ENCODE measurements around the gene SORBS1. TPM values are rescaled to one million over a fixed set of nuclear protein-coding genes. Genes with fewer than 3 reads are reported as not detected.

The SORBS1 gene
- total and polyA plus RNA-seq, 2 donors (not counting 3 experiments of a cell fraction or from before 2014, with no cell fraction given) = 2.0 to 7.9 TPM

DNA sequence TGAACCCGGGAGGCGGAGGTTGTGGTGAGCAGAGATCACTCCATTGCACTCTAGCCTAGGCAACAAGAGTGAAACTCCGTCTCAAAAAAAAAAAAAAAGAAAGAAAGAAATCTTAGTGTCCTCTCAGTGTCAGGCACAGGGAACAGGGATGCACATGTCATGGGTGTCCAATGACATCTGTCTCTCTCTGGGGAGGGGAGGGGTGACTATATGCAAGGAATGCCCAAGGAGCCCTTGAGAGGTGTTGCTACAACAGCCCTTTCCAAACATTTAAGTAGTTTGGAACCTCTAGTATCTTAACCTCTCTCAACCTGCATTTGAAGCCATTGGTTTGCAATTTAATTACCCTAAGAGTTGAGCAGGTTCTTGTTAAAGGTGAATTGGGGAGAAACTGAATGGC, 299.2 kb downstream of the SORBS1 start:
- Histone ChIP-seq H3K9ac (replicated peaks; ENCODE audit: extremely low read depth, insufficient read depth, low read length) (no peak overlapping the region), H3K27ac (ENCODE audit: insufficient read depth, low read depth, low read length) (no peak overlapping the region), H3K79me2 (ENCODE audit: control insufficient read depth, insufficient read depth, low read length) (no peaks in the 10 kb centered on the region), H2AFZ (ENCODE audit: low read depth, low read length) (no peak overlapping the region), H3K4me3 (replicated peaks in 1 of 3; ENCODE audit: insufficient read depth in 1 of 3, low read depth in 1 of 3, low read length in 3 of 3) (no peak overlapping the region), H3K9me3 (replicated peaks; ENCODE audit: control insufficient read depth, insufficient read depth, low read length) (no peaks in the 10 kb centered on the region), H3K4me1 (ENCODE audit: control insufficient read depth, extremely low read depth, insufficient read depth, low read length) (peaks cover 16% of the 10 kb centered on the region), H4K20me1 (replicated peaks; ENCODE audit: control insufficient read depth, extremely low read depth, insufficient read depth, low read length) (no peaks in the 10 kb centered on the region), H3K9me1 (replicated peaks; ENCODE audit: control insufficient read depth, extremely low read depth, insufficient read depth, low read length) (no peaks in the 10 kb centered on the region), H3K4me2 (ENCODE audit: insufficient read depth, low read length) (no peak overlapping the region), H3K27me3 (ENCODE audit: control insufficient read depth in 2 of 2, insufficient read depth in 2 of 2, low read length in 2 of 2) (no peaks in the 10 kb centered on the region), H3K36me3 (ENCODE audit: control insufficient read depth in 2 of 2, extremely low read depth in 1 of 2, insufficient read depth in 2 of 2, low read length in 2 of 2) (peaks cover 0 to 10% of the 10 kb centered on the region in 2 experiments)
- FAIRE-seq (no peak), DNase-seq (ENCODE audit: low read depth, low spot score) (no peak)
- intact Hi-C loops (cut with micrococcal nuclease) (no loop called here), dilution Hi-C loops (cut with MboI; ENCODE audit: extremely low pct_ligation_motif_present, low sequenced_read_pairs) (no loop called here)
- POLR2A ChIA-PET = no interaction called here
- no TSS peak for BruUV-seq (replicated peaks)
- no peak for TF ChIP-seq FOS (IDR thresholded peaks at IDR 0.05; ENCODE audit: borderline replicate concordance, insufficient read depth, low read length)
- no peak for TF ChIP-seq POLR2AphosphoS5 (IDR thresholded peaks at IDR 0.05; ENCODE audit: insufficient read depth, low read depth, low read length)
- TF ChIP-seq POLR2A (IDR thresholded peaks at IDR 0.05; ENCODE audit: low read depth, low read length) = no peak
- TF ChIP-seq MAX (IDR thresholded peaks at IDR 0.05; ENCODE audit: insufficient read depth, insufficient read length) = no peak
- TF ChIP-seq MYC (IDR thresholded peaks at IDR 0.05; ENCODE audit: low read depth, low read length) = no peak
- TF ChIP-seq JUN (IDR thresholded peaks at IDR 0.05; ENCODE audit: borderline replicate concordance, insufficient read depth, insufficient read length, low read depth) = no peak
- TF ChIP-seq EZH2 (IDR thresholded peaks at IDR 0.05; ENCODE audit: borderline replicate concordance, low read depth, low read length, severe bottlenecking) = no peak
- TF ChIP-seq, protein P1, sequence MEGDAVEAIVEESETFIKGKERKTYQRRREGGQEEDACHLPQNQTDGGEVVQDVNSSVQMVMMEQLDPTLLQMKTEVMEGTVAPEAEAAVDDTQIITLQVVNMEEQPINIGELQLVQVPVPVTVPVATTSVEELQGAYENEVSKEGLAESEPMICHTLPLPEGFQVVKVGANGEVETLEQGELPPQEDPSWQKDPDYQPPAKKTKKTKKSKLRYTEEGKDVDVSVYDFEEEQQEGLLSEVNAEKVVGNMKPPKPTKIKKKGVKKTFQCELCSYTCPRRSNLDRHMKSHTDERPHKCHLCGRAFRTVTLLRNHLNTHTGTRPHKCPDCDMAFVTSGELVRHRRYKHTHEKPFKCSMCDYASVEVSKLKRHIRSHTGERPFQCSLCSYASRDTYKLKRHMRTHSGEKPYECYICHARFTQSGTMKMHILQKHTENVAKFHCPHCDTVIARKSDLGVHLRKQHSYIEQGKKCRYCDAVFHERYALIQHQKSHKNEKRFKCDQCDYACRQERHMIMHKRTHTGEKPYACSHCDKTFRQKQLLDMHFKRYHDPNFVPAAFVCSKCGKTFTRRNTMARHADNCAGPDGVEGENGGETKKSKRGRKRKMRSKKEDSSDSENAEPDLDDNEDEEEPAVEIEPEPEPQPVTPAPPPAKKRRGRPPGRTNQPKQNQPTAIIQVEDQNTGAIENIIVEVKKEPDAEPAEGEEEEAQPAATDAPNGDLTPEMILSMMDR (IDR thresholded peaks at IDR 0.05; ENCODE audit: extremely low read depth in 1 of 2, insufficient read depth in 1 of 2, low read depth in 1 of 2, low read length in 2 of 2) = no peak
- TF ChIP-seq GATA2 (IDR thresholded peaks at IDR 0.05; ENCODE audit: insufficient read depth, insufficient read length, low read depth, low read length) = no peak
- CTCF ChIA-PET = interaction anchor here (1.7 kb wide), 1 partner anchor 16 kb away, joined by 9 read pairs; no protein-coding TSS in a partner anchor

Other genes starting within 250 kb of the SORBS1 start
- 88.9 and 92.6 TPM in 2 replicates for gene ALDH18A1, start 95.3 kb upstream of the SORBS1 start, total RNA-seq
- 48.6 and 53.2 TPM in 2 replicates for gene ALDH18A1, start 95.3 kb upstream of the SORBS1 start, polyA plus RNA-seq
- gene TCTN3, start 132.6 kb upstream of the SORBS1 start, total RNA-seq = 40.4 and 42.9 TPM in 2 replicates
- 52.6 and 55.9 TPM in 2 replicates for gene TCTN3, start 132.6 kb upstream of the SORBS1 start, polyA plus RNA-seq
- 23.0 and 27.0 TPM in 2 replicates for gene ENTPD1, start 194.8 kb upstream of the SORBS1 start, total RNA-seq
- gene ENTPD1, start 194.8 kb upstream of the SORBS1 start, polyA plus RNA-seq = 9.1 and 10.2 TPM in 2 replicates

Data from endothelial cell of umbilical vein (primary cell).